HG03575 (cell line): ENCODE measurements around the gene MICOS13.

Experiments
- ATAC-seq: cut with Tn5 transposase; IDR thresholded peaks from one replicate; pipeline ENCODE4 v1.9.1; 2021; ENCODE audit not compliant: unreplicated experiment, insufficient number of reproducible peaks, low FRiP score; ENCODE audit errors: extremely low read depth

MICOS13 gene, protein sequence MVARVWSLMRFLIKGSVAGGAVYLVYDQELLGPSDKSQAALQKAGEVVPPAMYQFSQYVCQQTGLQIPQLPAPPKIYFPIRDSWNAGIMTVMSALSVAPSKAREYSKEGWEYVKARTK

DNA sequence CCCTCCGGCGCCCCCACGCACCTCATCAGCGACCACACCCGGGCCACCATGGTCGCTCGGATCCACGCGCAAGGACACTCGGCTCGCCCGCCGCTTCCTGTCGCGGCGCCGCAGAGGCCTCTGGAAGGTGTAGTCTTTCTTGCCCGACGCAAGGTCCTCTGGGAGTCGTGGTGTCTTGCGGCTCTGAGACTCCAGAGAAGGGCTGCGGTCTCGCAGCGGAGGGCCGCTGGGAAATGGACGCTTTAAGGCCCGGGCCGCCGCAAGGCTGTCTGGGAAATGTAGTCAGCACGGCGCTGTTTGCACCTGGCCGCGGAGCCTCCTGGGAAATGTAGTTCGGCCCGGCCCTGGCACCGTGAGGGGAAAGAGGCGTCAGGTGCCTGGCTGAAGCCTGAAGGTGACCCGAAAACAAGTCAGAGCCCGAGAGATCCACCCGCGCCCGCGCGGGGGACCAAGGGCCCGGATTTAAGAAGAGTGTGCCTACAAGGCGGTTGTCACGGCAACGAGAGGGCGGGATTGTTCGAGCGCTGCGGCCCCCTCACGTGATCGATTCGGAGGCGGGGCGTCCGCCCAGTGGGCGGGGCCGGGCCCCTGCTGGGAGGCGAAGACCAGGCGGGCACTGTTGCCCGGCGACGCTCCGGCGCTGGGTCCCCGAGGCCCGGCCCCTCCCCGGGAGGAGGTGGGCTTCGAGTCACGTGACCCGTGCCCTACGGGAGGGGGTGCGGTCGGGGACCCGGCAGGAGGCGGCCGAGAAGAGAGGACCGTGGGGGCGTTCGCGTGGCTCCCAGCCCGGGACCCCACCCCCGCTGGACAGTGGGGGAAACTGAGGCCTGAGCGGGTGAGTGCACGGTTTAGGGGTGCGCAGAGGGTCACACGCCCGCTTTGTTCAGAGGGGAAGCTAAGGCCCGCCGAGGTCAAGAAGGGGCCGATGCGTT, at the start of gene MICOS13, which contains the start of gene HSD11B1L:
Gene MICOS13 (minus strand): TSS at position 80 of the 932 bp plus-strand sequence. CDS start 30 bp downstream, at position 50.
Gene HSD11B1L (plus strand): TSS at position 591 of the 932 bp plus-strand sequence. CDS start 3,806 bp downstream, outside the sequence.
- peak; percentile 24 for ATAC-seq

DNA sequence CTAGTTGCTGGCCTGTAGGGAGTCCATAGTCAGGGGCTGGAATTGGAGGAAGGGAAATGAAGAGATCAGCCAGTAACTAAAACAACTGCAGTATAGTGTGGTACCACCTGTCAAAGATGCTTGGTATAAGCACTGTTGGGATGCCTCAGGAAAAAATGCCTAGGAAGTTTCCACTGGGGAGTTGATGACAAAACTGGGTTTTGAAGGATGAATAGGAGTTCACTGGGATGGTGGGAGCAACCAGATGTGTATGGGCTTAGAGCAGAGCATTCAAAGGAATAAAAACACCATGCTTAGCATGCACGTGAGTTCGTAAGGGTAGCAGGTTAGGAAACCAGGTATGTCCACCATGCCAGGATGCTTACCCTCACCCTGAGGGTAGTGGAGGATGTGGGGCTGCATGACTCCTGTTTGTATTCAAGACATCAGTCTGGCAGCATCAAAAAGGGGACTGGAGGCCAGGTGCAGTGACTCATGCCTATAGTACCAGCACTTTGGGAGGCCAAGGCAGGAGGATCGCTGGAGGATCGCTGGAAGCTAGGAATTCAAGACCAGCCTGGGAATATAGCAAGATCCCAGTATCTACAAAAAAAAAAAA, 47.2 kb upstream of the MICOS13 start:
- no peak for ATAC-seq

DNA sequence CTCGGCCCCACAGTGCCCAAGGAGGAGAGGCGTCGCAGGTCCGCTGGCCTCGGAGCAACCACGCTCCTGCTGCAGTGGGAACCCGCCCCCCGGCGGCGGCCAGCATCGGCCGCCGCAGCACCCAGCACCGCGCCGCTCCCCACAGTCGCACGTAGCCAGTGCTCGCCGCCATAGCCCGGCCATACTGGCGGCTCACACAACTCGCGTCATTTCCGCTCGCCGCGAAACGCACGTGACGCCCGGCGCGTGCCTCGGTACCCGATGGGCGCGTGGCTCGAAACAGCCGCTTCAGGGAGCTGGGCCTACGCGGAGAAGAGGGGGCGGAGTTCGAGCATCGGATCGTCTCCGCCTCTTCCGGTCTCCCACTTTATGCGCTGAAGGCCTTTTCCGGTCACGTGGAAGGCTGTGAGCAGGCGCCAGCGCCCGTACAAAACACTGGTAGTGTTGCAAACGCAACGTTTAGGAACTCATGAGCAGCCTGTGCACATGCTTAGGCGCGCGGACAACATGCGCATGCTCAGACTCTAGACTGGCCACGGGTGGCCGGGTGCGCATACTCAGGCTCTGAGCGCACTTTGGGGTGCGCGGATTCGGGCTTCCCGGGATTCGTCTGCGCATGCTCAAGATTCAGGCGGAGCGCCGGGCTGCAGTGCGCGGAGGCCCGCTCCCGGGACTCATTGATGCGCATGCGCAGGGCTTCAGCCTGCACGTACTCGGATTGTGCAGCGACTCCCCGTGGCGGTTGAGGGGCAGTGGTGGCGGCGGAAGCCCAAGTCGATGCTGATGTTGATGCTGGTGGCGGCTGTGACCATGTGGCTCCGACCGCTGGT, 39.9 kb upstream of the MICOS13 start, which contains the start of the genes CATSPERD and LONP1:
Gene CATSPERD (plus strand): TSS at position 677 of the 830 bp plus-strand sequence. CDS start 101 bp downstream, at position 778.
Gene LONP1 (minus strand): TSS at position 186 of the 830 bp plus-strand sequence. CDS start 14 bp downstream, at position 172.
- ATAC-seq = peak; percentile 61

DNA sequence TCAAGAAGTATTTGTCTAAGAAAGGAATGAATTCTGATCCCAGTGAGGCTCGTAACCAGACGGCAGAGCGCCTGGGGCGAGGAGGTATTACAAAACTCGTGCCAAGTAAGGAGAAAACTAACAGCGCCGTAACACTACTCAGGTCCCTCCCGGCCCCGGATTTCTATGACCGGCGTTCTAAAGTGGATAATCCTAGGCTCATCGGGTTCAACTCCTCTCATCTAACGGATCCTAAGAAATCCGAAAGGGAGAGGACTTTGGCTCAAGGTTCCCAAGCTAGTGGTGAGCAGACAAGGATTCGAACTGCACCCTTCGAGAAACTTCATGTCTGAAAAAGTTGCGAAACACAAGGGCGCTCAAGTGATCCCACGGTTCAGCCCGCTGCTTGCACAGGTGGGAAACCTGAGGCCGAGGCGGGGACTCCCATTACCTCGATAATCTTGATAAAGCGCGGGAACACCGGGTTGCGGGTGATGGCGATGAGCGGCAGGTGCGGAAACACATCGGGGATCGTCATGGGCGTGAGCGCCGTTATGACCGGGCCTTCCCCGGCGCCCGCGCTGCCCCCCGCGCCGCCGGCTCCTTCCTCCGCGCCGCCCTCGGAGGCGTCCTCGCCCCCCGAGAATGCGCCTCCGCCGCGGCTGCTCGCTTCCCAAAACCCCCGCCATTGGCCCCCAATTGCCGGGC, 39.1 kb upstream of the MICOS13 start:
- no peak for ATAC-seq

DNA sequence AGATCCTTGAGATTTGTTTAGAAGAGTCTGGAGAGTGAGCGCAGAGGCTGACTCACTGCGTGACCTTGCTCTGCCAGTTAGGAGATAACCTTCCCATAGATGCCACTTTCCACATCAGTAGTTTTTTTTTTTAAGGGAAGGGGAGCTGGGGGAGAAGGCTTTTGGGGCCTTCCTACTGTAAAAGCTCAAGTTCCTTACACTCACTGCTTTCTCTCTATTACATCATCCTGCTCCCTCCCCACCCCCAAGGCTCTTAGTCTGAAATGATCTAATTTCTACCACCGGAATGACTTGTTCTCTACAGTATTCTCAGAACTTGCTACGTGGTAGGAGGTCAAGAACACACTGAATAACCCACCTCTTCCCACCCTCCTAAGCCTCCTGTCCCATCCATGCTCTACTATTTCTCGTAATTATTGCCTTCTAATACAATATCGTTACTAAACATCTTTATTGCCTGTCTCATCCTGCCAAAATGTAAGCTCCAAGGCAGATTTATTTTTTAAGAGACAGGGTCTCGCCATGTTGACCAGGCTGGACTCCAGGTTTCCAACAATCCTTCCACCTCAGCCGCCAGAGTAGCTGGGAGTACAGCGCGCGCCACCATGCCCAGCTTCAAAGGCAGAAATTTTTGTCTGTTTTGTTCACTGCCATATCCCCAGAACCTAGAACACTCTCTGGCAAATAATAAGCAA, 38.4 kb upstream of the MICOS13 start:
- ATAC-seq = no peak

DNA sequence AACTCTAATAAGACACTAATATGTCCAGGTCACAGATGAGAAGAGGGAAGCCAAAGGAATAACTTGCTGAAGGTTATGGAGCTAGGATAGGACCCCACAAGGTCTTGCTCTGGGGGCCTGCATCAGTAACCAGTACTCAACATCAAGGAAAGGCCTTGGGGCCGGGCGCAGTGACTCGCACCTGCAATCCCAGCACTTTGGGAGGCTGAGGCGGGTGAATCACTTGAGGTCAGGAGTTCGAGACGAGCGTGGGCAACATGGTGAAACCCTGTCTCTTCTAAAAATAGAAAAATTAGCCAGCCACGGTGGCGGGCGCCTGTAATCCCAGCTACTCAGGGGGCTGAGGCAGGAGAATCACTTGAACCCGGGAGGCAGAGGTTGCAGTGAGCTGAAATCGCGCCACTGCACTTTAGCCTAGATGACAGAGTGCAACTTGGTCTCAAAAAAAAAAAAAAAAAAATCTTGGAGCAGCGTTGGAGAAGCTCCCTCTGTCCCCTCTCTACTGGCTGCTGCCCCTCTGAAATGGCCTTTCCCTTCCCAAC, 37.8 kb upstream of the MICOS13 start:
- ATAC-seq = no peak

DNA sequence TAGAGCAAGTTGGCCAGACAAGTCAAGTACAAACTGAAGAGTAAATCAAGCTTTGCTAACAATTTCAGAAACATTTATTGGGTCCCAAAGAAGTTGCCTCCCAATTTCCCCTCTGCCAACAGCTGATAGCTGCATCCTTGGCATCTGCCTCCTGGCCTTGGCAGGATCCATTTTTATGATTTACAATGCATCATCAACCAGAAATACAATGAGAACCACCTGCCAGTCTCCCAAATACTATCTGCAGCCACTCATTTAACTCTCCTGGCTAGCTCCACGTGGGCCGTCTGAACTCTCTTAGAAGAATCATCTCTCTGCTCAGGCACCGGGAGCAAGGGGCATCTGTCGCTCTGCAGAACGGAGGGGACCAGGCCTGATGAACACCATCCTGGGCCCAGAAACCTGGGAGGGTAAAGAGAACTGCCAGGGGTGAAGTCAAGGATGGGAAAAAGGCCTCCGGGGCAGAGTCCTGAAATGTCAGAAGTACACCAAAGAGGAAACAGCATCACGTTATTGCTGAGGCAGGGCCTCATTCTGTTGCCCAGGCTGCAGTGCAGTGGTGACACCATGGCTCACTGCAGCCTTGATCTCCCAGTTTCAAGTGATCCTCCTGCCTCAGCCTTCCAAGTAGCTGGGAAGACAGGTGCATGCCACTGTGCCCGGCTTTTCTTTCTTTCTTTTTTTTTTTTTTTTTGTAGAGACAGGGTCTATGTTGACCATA, 37.1 kb upstream of the MICOS13 start:
- ATAC-seq = no peak

DNA sequence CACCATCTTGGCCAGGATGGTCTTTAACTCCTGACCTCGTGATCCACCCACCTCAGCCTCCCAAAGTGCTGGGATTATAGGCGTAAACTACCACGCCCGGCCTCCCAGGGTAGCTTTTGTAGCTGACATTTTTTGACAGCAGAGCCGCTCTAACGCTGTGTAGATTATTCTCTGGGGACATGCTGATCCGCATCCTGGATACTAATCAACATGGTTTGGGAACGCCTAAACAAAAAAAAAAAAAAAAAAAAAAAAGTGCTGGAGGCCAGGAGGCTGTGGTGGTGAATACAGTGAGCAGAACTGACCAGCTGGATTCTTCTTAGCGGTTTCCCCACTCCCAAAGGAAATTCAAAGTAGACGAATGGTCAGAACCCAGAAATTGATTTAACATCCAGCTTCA, 34.5 kb upstream of the MICOS13 start:
- no peak for ATAC-seq

DNA sequence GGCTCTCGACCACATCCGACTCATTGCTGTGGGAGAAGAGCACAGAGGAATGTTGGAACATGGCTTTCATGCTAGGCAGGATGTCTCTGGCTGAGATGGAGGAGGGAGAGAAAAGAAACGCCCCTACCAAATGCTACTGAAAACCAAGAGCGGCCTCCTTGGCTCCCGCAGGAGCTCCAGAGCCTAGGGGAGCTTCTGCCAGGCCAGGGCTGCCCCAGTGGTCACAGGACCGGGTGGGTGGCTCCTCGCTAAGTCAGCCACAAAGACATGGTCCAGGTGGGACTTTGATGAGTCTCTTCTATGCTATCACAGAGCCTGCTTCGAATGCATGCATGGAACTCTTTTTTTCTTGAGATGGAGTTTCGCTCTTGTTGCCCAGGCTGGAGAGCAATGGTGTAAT, 32.9 kb upstream of the MICOS13 start:
- no peak for ATAC-seq

DNA sequence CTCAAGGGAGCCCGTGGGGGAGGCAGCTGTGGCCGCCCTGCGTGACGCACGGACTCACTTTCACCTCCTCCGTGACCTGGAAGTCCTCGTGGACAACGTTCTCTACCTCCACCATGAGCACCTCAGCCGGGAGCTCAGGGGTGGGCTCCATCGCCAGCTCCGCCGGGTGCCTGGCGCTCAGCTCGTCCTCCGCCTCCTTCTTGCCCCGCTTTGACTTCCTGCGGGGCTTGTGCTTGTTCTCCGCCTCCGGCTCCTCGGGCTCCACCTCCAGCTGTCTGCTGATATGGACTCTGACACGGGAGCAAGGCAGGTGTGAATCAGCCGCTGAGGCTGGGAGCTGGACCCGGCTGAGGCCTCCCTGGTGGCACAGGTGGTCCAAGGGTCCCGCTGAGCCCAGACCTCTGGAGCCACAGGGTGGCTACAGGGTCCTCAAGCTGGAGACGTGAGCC, 31.4 kb upstream of the MICOS13 start:
- no peak for ATAC-seq

DNA sequence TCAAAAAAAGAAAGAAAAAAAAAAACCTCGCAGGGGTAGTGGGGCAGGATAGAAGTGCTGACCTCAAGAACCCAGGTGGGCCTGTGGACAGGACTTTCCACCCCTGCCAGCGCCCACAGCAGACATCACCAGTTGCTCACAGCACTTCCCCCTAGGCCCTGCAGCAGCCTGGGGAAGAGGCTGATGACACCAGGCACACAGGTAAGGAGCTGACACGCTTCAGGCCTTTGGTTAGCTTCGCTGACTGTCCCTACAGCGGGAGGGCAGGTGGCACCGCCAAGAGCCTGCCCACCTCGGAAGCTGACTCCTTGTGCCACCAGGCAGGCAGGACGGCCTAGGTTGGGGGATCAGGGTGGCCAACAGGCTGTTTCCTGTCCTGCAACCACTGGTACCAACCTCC, 30.7 kb upstream of the MICOS13 start:
- no peak for ATAC-seq

DNA sequence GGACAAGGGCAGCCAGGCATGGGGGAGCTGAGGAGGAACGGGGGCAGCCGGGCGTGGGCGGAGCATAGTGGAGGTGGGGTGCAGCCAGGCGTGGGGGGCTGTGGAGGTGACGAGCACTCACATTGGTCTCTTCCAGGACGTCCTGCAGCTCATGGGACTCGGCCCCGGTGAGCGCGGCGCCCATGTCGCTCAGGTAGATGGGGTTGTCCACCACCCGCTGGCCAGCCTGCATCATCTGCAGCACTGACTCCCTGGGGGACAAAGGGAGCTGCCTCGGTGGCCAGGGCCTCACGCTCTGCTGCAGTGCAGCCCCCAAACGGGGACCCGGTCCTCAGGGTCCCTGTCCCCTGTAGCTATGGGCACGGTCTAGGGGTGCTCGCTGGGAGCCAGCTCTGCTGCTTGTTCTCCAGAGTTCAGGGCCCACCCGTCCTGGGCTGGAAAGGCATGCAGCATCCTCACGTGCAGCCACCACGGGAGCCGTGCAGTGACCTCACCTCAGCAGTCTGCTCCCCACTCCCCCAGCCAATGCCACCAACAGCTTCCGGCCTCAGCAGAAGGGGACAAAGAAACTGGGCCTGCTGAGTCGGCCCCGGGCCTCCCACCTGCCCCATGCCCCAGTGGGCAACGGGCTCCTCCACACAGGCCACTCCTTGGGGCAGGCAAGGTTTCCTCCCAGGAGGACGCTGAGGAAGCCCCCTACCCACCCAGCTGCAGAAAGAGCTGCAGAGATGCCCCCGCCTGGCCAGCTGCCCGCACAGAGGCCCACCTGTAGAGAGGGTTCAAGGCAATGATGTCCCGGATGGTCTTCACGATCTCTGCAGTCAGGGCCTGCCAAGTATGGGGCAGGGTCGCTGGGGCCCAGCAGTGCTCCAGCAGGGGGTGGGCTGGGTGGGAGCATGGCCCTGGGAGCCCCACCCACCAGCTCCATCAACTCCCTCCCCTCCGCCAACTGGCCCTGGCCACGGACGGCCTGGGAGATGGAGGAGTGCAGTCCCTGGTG, 27.6 kb upstream of the MICOS13 start:
- ATAC-seq = no peak

DNA sequence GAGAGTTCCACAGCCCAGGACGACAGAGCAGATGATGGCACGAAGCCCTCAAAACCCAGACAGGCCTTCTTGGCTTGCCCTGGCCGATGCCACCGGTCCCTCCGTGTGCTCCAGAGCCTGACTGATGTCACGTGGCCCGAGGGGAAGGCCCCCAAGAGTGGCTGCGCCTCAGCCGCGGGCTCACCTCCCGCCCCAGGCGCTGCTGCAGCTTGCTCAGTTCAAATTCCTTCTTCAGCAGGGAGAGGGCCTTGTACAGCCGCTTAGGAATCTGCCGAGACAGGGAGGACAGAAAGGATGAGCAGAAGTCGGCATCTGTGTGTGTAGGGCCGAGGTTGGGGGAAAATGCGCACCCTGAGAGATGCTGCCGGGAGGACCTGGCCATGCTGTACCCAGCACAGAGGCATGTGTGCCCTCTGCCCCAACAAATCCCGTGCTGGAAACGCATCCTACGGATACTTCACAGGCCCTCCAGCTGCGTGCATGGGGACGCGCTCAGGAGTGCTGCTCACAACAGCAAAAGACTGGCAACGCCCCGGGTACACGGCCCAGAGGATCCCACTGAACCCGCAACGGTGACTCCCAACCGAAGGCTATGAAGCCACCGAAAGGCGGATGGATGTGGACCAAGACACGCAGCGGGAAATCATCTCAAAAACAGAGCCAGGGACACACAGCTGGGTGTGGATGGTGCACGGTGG, 26.7 kb upstream of the MICOS13 start:
- no peak for ATAC-seq

DNA sequence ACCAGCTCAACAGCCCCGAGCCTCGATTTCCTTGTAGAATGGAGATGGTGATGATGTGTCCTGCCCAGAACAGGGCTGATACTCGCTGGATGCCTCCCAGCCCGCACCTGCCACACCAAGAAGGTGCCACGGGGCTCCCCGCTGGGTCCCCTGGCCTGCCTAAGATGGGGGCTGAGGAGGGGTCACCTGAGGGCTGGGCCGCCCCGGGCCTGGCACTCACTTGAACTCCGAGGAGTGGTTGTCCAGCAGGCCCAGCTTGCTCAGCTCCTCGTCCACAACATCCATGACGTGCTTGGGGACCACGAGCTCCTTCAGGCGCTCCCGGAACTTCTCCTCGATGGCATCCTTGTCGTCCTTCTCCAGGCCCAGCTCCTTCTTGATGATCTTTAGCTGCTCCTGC, 25.2 kb upstream of the MICOS13 start:
- no peak for ATAC-seq
